HG03442 (cell line): ENCODE data around the gene MALSU1.

Experiments used
- ATAC-seq: cut with Tn5 transposase; IDR thresholded peaks from one replicate; pipeline ENCODE4 v1.9.1; 2021; ENCODE audit warnings: mild to moderate bottlenecking, moderate library complexity; ENCODE audit not compliant: unreplicated experiment

The MALSU1 gene

GRCh38 chr7:23357190-23358093, 58.3 kb downstream of the MALSU1 start:
- ATAC-seq = peak; percentile 33

GRCh38 chr7:23358152-23358674, 59.1 kb downstream of the MALSU1 start:
- ATAC-seq = no peak
